ENCODE results near the gene NXNL1.

GRCh38 chr19:17406887-17407196 lies 53.9 kb downstream of the NXNL1 start:
- no peak for TF ChIP-seq EZH2 (IDR thresholded peaks at IDR 0.05)
- no peak for TF ChIP-seq POLR2AphosphoS5 (IDR thresholded peaks at IDR 0.05; ENCODE audit: borderline replicate concordance, low read depth, low read length)
- TF ChIP-seq FOXP2 (optimal IDR thresholded peaks at IDR 0.05; ENCODE audit: control extremely low read depth, extremely low read length, insufficient read depth): no peak
